Measurements from ENCODE around the gene DENND6A. TPM values are rescaled to one million over a fixed set of nuclear protein-coding genes. Genes with fewer than 3 reads are reported as not detected.

Gene DENND6A
- total and polyA plus RNA-seq, 12 donors = 7.8 to 29.3 (median 19.0) TPM

DNA sequence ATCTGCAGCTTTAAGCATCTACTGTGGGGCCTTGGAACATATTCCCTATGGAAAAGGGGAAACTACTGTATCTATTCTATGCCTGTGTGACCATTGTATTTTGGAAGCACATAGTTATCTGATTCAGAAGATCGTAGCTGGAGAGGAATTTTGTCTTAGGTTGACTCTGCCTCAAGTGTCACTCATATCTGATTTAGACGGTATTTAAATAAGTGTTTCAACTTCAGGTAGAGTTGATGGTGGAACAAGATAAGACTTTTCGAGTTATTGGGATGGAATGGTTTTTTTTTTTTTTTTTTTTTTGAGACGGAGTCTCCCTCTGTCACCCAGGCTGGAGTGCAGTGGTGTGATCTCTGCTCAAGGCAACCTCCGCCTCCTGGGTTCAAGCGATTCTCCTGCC lies 8.9 kb upstream of the DENND6A start:
- H3K36me3 ChIP-seq (replicated peaks in 1 of 2) = no peaks in the 10 kb centered on the region

DNA sequence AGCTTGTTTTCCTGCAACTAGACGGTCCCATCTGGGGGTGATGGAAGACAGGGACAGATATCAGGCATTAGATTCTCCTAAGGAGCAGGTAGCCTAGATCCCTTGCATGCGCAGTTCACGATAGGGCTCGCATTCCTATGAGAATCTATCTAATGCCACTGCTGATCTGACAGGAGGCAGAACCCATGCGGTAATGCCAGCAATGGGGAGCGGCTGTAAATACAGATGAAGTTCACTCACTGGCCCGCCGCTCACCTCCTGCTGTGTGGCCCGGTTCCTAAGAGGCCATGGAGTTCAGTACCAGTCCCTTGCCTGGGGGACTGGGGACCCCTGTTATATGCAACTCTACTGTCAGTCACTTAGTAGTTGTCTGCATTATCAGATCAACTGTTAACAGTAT lies 7.9 kb upstream of the DENND6A start:
- H3K27ac ChIP-seq = no peak overlapping the region
- TF ChIP-seq, protein P1, sequence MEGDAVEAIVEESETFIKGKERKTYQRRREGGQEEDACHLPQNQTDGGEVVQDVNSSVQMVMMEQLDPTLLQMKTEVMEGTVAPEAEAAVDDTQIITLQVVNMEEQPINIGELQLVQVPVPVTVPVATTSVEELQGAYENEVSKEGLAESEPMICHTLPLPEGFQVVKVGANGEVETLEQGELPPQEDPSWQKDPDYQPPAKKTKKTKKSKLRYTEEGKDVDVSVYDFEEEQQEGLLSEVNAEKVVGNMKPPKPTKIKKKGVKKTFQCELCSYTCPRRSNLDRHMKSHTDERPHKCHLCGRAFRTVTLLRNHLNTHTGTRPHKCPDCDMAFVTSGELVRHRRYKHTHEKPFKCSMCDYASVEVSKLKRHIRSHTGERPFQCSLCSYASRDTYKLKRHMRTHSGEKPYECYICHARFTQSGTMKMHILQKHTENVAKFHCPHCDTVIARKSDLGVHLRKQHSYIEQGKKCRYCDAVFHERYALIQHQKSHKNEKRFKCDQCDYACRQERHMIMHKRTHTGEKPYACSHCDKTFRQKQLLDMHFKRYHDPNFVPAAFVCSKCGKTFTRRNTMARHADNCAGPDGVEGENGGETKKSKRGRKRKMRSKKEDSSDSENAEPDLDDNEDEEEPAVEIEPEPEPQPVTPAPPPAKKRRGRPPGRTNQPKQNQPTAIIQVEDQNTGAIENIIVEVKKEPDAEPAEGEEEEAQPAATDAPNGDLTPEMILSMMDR (IDR thresholded peaks at IDR 0.05) = no peak
- no peak for TF ChIP-seq POLR2A (IDR thresholded peaks at IDR 0.05)
- WGBS, 4 donors = 87 to 96% (median 91%) methylated on average over 9 of the region's 9 CpGs

More for the DNA sequence above, 8.9 kb upstream of the DENND6A start:
- H3K9me3 ChIP-seq (replicated peaks in 1 of 3) = no peaks in the 10 kb centered on the region
- DNase-seq = no peak
- no peaks in the 10 kb centered on the region for H3K27me3 ChIP-seq
- H3K4me1 ChIP-seq (replicated peaks in 1 of 2) = no peaks in the 10 kb centered on the region
- no peak overlapping the region for H3K27ac ChIP-seq
- 91 to 97% (median 92%) methylated on average over 6 of the region's 6 CpGs for WGBS, 4 donors
- H3K4me3 ChIP-seq = no peak overlapping the region
- intact Hi-C loops (cut with DNase I) = no loop called here
- no peak for TF ChIP-seq POLR2A (IDR thresholded peaks at IDR 0.05)
- TF ChIP-seq, protein P1 (IDR thresholded peaks at IDR 0.05) = no peak

DNA sequence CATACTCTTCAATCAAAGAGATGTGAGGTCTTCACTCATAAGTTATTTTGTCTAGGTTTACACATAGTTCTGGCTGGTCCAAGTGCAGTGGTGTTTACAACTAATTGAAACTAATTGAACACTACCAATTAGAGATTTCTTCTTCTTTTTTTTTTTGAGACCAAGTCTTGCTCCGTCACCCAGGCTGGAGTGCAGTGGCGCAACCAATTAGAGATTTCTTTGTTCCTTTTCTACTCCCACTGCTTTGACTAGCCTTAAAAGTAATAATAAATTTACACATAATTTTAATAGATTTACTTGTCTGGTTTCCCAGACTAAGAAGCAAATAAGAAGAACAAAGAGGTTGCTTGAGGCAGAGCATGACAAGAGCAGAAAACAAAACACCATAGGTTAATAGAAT lies 6.7 kb upstream of the DENND6A start:
- H3K27ac ChIP-seq = no peak overlapping the region
- intact Hi-C loops (cut with DNase I) = no loop called here
- DNase-seq = no peak
- 85 to 90% (median 88%) methylated on average over 2 of the region's 2 CpGs for WGBS, 4 donors
- no peaks in the 10 kb centered on the region for H3K36me3 ChIP-seq (replicated peaks in 1 of 2)
- TF ChIP-seq, protein P1 (IDR thresholded peaks at IDR 0.05) = no peak
- no peak for TF ChIP-seq POLR2A (IDR thresholded peaks at IDR 0.05)
- no peaks in the 10 kb centered on the region for H3K9me3 ChIP-seq (replicated peaks in 1 of 3)
- no peaks in the 10 kb centered on the region for H3K4me1 ChIP-seq (replicated peaks in 1 of 2)
- H3K4me3 ChIP-seq = no peak overlapping the region
- H3K27me3 ChIP-seq = no peaks in the 10 kb centered on the region

More for the DNA sequence above, 7.9 kb upstream of the DENND6A start:
- no peak overlapping the region for H3K4me3 ChIP-seq
- no peaks in the 10 kb centered on the region for H3K36me3 ChIP-seq (replicated peaks in 1 of 2)
- intact Hi-C loops (cut with DNase I) = no loop called here
- H3K9me3 ChIP-seq (replicated peaks in 1 of 3) = no peaks in the 10 kb centered on the region
- DNase-seq = no peak
- H3K4me1 ChIP-seq (replicated peaks in 1 of 2) = no peaks in the 10 kb centered on the region
- H3K27me3 ChIP-seq = no peaks in the 10 kb centered on the region

DNA sequence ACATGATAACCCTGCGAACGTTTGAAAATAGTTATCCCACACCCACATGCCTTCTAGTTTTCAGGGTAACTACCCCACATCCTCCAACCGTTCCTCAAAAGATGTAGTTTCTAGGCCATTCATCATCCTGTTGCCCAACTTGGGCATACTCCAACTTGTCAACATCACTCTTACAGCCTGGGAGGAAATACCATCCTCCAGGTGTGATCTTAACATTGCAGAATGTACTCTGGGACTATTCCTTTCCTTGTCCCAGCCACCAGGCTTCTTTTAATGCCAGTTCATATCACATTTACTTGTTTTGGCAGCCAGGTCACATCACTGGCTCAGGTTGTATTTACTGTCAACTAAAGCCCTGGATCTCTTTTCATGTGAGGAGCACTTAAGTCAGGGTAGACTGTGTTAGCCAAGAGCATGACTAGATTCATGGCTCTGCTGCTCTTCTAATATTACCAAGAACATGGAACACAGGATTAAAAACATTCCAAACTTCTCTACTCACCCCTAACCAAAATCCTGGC lies 4.0 kb upstream of the DENND6A start:
- Histone ChIP-seq H3K27ac (no peak overlapping the region), H3K27me3 (no peaks in the 10 kb centered on the region), H3K9me3 (replicated peaks in 1 of 3) (no peaks in the 10 kb centered on the region), H3K4me1 (replicated peaks in 1 of 2) (peaks cover 0 to under 1% of the 10 kb centered on the region in 2 donors), H3K36me3 (replicated peaks in 1 of 2) (no peaks in the 10 kb centered on the region), H3K4me3 (no peak overlapping the region)
- no peak for TF ChIP-seq POLR2A (IDR thresholded peaks at IDR 0.05)
- TF ChIP-seq, protein P1 (IDR thresholded peaks at IDR 0.05) = no peak
- no peak for DNase-seq
- WGBS, 4 donors = 50 to 61% (median 56%) methylated on average over 3 of the region's 3 CpGs
- intact Hi-C loops (cut with DNase I) = no loop called here

All from adrenal gland (tissue), 12 donors.